Measurements from ENCODE around the gene ATP13A2.

GRCh38 chr1:17040135-17040534 lies 28.4 kb upstream of the ATP13A2 start:
- TF ChIP-seq CTCF (IDR thresholded peaks at IDR 0.05) (no peak), POLR2A (IDR thresholded peaks at IDR 0.05) (no peak)

All from stomach (tissue), 4 donors.